GM19099 (cell line): ENCODE data around the gene APLP2.

Experiments
- POLR2A ChIP-seq: IDR thresholded peaks from 3 replicates; pipeline ENCODE4 v1.6.1; 2011; ENCODE audit warnings: low read depth; ENCODE audit not compliant: insufficient read length; ENCODE audit errors: extremely low read depth

Gene APLP2

DNA sequence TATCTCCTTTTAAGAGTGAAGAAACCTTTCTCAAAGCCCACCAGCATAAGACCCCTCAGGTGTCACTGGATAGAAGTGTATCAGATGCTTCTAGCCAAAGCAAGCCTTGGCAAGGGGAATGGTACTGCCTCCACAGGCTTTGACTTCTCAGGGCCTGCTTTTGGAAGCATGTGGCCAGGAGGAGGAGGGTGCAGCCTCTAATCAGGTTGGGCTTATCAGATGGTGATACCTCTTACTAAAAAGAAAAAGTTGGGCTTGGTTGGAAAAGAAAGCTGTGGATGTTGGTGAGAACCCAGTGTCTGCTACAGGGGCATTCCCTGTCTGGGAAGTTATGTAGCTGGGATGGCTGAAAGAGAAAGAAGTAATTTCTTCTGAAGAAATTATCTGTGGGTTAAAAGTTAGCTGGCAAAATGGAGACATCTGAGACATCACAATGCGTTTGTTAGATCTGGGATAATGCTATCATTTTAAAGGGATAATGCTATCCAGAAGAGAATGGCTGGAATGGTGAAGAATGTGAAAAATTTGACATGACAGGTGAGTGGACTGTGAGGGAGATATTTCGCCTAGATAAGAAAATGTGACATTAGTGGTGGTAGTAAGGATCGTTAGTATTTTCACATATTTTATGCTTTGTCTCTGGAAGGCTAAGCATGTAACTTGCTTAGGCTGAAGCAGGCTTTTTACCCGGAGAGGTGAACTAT, 7.2 kb downstream of the APLP2 start:
- no peak for TF ChIP-seq POLR2A

DNA sequence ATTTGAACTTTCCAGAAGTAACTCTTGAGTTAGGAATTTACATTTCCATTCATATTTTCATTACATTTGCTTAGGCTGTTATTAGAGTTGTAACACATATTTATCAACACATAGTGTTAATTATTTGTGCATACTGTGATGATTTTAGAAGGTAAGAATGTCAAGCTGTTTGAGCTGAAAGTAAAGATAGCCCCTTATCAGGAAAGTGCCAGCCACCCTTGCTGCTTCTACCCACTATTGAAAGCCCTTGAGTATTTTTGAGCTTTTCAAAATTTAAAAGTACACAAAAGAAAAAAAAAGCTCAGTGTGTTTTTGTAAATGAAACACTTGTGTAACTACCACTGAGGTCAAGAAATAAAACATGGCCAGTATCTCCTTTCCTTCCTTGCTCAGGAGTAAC, 8.0 kb downstream of the APLP2 start:
- TF ChIP-seq POLR2A: no peak

DNA sequence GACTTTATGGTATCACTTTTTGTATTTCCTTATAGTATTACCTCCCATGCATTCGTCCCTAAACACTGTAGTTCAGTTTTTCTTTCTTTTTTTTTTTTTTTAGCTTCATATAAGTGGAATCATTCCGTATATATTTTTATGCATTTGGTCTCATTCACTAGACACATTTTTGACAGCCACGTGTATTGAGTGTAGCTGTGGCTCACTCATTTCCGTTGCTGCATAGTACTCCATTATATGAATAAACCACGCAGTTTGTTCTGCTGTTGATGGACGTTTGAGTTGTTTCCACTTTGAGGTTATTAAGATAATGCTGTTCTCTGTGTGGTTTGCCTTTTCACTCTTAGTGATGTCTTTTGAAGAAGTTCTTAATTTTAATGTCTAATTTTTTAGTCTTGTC, 8.4 kb downstream of the APLP2 start:
- no peak for TF ChIP-seq POLR2A

DNA sequence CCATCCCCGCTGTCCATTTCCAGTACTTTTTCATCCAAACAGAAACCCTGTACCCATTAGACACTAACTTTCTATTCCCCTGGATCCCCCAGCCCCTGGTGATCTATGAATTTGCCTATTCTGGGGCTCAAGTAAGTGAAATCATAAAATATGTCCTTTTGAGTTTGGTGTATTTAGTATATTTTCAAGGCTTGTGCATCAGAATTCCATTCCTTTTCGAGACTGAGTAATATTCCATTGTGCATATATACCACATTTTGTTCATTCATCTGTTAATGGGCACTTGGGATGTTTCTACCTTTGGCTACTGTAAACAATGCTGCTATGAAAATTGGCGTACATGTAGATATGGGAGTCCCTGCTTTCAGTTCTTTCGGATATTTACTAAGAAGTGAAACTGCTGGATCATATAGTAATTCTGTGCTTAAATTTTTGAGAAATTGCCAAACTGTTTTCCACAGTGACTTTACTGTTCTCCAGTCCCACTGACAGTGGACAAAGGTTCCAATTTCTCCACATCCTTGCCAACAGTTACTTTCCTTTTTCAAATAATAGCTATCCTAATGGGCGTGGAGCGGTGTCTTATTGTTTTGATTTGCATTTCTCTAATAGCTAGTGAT, 16.1 kb downstream of the APLP2 start:
- TF ChIP-seq POLR2A: no peak

DNA sequence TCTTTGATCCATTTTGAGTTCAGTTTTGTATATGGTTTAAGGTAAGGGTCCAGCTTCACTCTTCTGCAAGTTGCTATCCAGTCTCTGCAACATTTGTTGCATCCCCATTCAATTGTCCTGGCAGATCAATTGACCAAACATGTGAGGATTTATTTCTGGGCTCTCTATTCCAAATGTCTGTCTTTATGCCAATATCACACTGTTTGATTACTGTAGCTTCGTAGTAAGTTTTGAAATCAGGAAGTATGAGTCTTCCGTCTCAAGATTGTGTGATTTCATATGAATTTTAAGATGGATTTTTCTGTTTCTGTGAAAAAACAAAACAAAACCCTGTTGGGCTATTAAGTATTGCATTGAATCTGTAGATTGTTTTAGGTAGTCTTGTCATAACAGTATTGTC, 17.0 kb downstream of the APLP2 start:
- TF ChIP-seq POLR2A: no peak

DNA sequence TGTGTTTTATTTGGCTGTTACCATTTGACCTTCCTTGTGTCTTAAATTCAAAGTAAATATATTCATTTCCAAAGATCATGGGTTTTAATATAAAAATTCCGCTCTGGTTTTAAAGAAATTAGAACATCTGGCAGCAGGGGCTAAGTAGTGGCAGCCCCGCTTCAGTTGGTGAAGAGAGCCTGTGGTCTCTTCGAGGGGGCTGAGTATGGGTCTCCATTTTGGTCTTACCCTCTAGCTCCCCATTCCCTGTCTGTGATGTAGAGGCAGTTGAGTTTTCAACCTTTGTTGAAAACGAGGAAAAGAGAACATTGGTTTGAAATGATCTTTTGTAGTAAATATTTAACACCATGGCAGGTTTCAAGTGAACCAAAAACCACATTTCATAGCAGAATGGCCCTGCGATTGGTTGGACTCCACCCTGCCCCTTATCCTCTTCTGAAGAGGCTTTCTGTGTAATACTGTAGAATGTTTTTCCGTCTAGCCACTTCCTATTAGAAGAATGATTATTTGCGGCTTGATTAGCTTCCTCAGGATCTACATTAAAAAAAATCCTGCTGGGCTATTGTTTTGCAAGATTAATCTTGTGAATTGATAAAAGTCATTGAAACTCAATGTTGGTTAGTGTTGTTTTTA, 17.7 kb downstream of the APLP2 start:
- no peak for TF ChIP-seq POLR2A

DNA sequence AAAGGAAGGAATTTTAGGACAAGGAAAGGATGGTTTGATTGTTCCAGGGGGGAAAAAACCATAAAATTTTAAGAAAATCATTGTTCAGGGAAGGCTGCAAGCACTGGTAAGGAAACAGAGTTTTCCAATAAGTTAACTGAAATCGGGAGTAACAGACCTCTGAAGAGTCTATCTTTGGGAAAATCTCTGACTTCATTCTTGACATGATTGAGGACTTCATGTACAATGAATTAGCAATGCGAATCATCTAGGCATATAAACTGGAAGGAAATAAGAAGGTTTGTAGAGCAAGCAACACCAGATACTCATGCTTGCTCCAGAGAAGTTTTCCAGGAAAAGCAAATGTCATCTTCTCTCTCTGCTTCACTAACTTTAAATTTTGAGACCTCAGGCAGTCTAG, 18.5 kb downstream of the APLP2 start:
- no peak for TF ChIP-seq POLR2A

DNA sequence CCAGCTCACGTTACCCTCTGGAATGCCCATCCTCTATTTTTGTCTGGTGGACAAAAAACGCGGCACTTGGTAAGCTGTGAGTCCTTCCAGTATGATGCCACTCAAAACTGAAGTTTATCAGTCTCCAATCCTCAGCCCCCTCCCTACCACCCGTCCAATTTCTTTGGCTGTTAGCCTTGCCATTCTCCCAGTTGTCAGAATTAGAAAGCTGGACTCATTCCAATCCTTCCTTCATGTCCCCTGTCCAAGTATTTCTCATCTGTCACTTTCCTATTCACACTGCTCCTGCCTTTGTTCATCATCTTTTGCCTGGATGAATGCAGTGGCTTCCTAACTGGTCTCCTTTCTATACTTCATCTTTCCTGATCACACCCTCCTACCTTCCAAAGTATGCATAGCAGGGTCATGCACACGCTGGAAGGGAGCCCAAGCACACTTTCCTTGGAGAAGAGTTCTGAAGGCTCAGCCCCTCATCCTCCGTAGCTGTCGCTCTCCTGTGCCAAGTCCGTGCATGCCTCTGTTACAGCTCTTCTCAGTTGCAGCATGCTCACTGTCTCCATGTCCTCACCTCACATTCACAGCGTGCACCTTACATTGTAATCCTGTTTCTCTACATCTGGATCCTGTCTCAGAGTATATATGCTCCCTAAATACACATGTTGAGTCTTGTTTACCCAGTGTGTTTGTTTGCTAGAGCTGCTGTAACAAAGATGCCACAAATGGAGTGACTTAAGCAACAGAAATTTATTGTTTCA, 19.4 kb downstream of the APLP2 start:
- TF ChIP-seq POLR2A: no peak

DNA sequence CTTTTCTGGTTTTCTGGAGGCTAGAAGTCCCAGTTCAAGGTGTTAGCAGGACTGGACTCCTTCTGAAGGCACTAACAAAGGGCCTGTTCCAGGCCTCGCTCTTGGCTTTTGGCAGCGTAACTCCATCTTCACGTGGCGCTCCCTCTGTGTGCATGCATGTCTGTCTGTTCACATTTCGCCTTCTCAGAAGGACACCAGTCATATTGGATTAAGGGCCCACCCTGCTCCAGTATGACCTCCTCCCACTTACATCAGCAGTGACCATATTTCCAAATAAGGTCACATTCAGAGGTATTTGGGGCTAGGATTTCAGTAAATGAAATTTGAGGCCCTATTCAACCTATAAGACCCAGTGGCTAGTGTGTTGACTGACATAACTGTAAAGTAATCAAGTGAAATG, 20.0 kb downstream of the APLP2 start:
- no peak for TF ChIP-seq POLR2A

DNA sequence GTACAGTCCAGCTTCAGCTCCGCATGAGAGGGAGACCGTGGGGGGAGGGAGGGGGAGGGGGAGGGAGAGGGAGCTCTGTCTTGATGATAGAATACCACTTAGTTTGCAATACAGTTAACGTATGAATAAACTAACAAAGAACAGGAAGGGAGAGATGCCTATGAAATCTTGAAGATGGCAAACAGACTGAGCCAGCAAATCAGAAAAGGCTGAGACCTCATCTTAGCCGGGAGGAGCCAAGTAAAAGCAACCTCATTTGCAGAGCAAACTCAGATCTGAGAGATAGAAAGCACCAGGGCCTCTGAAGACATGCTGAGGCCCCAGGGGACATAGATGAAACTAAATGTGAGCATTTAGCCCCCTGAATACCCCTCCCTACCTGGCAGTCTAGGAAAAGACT, 23.0 kb downstream of the APLP2 start:
- TF ChIP-seq POLR2A: no peak

DNA sequence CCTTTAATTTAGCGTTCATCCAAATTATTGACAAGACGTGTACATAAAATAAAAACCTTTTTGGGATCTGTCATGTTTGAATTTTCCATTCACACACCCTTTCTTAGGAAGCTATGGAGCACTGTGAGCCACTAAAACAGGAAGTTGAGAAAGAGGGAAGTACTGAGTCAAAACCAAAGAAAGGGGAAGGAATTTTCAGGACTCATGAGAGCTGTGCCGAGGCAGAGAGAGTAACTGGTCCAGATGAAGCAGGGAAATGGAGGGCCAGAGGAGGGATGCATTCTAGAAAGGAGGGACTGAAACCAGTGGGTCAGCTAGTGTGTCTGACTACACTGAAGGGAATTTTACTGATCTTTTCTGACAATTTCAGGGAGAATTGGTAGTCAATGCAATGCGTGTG, 24.9 kb downstream of the APLP2 start:
- TF ChIP-seq POLR2A: no peak

DNA sequence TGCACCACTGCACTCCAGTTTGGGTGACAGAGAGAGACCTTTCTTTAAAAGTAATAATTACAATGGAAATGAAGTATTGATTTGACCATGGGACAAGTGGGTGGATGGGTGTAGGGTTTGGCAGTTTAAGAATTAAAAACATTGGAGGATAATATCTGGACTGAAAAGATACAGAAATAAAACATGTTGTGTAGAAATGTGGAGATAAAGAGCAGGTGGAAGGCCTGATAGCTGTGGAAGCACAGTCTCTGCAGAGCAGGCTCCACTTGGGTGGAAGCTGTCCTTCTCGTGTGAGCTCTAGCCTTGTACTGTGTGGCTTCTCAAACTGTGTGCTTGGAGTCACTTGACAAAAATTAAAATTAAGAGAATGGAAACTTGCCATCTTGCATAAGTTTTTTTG, 25.6 kb downstream of the APLP2 start:
- TF ChIP-seq POLR2A: no peak

DNA sequence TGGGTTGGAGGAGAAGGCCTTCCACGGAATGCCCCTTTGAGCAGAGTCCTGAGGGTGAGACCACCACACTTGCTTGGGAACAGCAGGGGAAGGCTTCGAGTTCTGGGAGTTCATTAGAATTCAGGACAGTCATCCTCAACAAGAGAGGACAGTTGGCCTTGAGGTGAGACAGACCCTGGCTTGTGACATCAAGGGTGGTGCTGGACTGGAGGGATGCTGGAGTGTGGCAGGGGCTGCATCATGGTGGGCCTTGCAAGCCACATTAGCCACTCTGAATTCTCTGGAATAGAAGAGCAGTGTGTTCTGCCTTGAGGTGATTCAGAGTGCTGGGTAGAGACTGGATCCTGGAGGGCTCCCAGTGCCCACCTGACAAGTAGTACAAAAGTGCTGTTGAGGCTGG, 26.3 kb downstream of the APLP2 start:
- TF ChIP-seq POLR2A: no peak

DNA sequence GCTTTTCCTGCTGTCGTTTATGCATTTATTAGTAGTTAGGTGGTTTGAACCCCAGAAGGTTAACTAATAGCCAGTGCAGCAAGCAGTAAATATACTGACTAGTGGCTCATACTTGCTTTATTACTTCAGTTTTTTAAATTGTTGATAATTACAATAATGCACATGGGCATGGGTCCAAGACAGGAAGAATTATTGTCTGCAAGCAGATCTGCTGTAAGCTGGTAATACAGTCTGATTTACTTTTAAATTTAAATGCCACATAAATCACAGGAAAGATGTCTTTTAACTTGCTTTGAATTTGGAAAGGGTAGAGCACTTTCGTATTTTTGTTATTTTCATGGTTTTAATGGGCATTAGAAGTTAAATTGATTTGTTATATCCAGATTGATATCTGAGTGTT, 27.1 kb downstream of the APLP2 start:
- TF ChIP-seq POLR2A: no peak

DNA sequence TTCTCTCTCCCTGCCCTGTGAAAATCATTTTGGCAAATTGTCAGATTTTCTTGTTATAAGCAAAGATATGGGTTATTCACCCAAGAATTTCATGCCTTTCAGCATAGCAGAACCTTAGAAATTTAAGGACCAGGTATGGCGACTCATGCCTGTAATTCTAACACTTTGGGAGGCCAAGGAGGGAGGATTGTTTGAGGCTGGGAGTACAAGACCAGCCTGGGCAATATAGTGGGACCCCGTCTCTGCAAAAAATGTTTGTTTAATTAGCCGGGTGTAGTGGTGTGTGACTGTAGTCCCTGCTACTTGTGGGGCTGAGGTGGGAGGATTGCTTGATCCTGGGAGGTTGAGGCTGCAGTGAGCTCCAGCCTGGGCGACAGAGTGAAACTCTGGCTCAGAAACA, 27.6 kb downstream of the APLP2 start:
- TF ChIP-seq POLR2A: no peak

DNA sequence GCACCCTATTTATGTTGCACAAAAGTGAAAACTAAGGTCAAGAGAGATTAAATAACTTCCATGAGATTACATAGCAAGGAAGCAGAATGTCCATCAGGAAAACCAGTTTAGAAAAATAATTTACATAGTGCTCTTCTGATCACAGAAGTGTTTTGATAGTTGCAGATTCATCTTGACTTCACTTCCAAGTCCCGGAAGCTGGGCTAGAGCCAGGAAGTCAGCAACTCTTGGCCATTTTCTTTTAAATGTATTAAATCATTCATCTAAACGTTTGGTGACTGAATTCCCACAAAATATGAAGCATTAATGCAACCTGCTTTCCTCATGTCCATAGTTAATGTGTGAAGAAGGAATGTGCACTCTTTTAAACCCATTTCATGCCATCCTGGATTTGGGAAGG, 29.7 kb downstream of the APLP2 start:
- no peak for TF ChIP-seq POLR2A
